ENCODE measurements around the gene CNTFR. TPM values are rescaled to one million over a fixed set of nuclear protein-coding genes. Genes with fewer than 3 reads are reported as not detected.
A peak's percentile ranks its signal among the peaks of the same experiment; 100 is the strongest.

The CNTFR gene
- total RNA-seq, 2 experiments from 2014 or later = not detected

DNA sequence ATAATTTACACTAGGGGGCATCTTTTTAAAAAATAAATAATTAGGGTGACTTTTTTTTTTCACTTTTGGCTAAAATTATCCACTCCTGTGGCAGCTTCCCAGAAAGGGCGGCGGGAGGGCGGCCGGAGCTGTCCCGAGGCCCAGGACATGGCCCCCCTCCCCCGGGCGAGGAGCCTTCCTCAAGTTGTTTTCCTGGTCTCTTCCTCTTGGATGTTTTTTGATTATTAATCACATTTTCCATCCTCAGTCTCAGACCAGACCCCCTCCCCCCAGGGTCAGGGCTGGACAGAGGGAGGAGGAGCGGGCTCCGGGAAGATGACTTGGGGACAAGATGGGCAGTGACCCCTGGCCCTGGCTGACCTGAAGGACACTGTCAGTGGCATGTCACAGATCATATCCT, 4.7 kb upstream of the CNTFR start:
- Mint-ChIP-seq H3K36me3 (ENCODE audit: low read depth) (no peaks in the 10 kb centered on the region), H3K4me1 (ENCODE audit: low read depth) (peaks cover 18% of the 10 kb centered on the region), H3K27ac (no peak overlapping the region), H3K4me3 (no peak overlapping the region), H3K27me3 (peaks cover 33% of the 10 kb centered on the region), H3K9me3 (no peaks in the 10 kb centered on the region)
- POLR2A ChIA-PET = no interaction called here
- intact Hi-C loops (cut with micrococcal nuclease) = loop anchor here (5.0 kb wide), 2 partner anchors 47 to 157 kb away; no protein-coding TSS in a partner anchor
- TF ChIP-seq, protein P1, sequence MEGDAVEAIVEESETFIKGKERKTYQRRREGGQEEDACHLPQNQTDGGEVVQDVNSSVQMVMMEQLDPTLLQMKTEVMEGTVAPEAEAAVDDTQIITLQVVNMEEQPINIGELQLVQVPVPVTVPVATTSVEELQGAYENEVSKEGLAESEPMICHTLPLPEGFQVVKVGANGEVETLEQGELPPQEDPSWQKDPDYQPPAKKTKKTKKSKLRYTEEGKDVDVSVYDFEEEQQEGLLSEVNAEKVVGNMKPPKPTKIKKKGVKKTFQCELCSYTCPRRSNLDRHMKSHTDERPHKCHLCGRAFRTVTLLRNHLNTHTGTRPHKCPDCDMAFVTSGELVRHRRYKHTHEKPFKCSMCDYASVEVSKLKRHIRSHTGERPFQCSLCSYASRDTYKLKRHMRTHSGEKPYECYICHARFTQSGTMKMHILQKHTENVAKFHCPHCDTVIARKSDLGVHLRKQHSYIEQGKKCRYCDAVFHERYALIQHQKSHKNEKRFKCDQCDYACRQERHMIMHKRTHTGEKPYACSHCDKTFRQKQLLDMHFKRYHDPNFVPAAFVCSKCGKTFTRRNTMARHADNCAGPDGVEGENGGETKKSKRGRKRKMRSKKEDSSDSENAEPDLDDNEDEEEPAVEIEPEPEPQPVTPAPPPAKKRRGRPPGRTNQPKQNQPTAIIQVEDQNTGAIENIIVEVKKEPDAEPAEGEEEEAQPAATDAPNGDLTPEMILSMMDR (IDR thresholded peaks at IDR 0.05) = no peak
- ATAC-seq = no peak
- CTCF ChIA-PET = interaction anchor here (1.5 to 2.1 kb wide), 4 partner anchors 31 to 190 kb away, joined by 5 to 10 read pairs (median 8); no protein-coding TSS in a partner anchor
- no peak for DNase-seq

DNA sequence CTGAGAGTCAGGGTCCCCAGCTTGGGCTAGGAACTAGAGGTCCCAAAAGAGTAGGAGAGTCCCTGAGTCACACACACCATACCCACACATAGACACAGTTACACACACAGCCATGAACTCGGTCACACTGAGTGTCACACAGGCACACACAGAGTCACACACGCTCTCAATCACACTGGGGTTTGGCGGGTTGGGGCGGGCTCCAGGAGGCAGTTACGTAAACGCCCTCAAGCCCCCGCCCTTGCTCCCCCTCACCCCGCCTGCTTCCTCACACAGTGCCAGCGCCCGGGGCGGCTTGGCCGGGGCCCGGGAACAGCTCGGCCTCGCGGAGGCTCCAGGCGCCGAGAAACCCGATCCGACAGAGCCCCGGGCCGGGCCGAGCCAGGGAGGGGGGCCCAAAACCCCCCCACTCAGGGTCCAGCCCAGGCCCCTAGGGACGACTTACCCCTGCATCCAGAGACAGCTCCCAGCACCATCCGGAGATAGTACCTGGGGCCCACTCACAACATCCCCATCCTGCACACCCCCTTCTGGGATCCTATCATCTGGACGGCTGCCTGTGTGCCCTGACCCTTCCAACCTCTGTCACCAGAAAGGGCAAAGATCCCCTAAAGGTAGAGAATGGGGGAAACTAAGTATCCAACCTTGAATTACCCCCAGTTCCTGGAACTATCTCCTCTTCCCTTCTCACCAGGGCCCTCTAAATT, 3.5 kb upstream of the CNTFR start:
- ChIA-PET POLR2A (interaction anchor here (0.7 kb wide), 2 partner anchors 11 to 236 kb away, joined by 3 to 4 read pairs; no protein-coding TSS in a partner anchor), CTCF (interaction anchor here (1.1 to 3.2 kb wide), 11 partner anchors 10 to 189 kb away, joined by 3 to 43 read pairs (median 16); partner anchors contain the start of genes DCTN3 and RPP25L)
- Mint-ChIP-seq H3K4me1 (ENCODE audit: low read depth) (peaks cover 23% of the 10 kb centered on the region), H3K9me3 (no peaks in the 10 kb centered on the region), H3K27me3 (peaks cover 43% of the 10 kb centered on the region), H3K27ac (no peak overlapping the region), H3K4me3 (no peak overlapping the region), H3K36me3 (ENCODE audit: low read depth) (no peaks in the 10 kb centered on the region)
- ATAC-seq (no peak), DNase-seq (peak; percentile 30)
- TF ChIP-seq, protein P1 (IDR thresholded peaks at IDR 0.05) = no peak
- intact Hi-C loops (cut with micrococcal nuclease) = loop anchor here (5.0 kb wide), 2 partner anchors 46 to 156 kb away; no protein-coding TSS in a partner anchor

DNA sequence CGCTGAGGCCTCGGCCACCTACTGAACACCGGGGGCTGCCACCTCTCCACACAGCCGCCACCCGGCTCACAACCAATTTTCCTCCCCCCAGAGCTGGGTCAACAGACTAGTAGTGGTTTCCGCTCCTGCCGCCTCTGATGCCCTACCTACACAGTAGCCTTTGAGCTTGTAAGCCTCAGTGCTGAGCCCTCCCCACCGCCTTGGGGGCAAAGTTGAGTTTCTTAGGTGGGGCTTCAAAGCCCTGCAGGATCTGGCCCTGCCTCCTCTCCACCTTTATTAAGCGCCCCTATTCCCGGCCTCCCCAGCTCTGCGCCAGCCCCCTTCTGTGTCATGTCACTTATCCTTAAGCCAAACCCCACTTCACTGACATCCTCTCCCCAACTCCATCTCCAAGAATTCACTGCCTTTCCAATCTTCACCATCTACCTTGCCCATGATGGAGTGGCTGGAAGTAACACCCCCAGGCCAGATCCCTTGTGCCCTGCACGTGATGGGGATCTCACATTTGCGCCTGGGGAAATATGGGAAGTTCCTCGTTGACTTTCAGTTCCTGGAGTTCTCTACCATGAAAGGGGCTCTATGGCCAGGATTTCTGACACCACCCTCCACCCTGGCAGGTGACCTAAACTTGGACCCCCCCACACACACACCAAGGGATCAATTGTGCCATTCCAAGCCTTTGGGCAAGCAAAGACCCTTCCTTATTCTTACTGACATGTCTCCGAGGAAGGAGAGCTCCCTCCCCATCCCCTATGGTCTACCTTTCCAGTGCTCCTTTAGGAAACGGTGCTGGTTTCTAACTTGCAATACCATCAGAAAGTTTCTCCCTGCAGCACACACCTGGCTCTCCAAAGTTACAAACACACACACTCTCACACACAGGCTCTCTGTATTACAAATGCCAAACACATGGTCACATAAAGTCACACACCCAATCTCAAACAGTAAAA, 2.7 kb upstream of the CNTFR start:
- ChIA-PET POLR2A (interaction anchor here (0.7 kb wide), 2 partner anchors 12 to 235 kb away, joined by 3 to 4 read pairs; no protein-coding TSS in a partner anchor), CTCF (interaction anchor here (0.6 to 3.2 kb wide), 39 partner anchors 9 to 188 kb away, joined by 3 to 43 read pairs (median 6); partner anchors contain the start of genes CCL27, DCTN3, ENHO and FAM219A)
- no peaks in the 10 kb centered on the region for H3K9me3 Mint-ChIP-seq
- no peak overlapping the region for H3K27ac Mint-ChIP-seq
- ATAC-seq (no peak), DNase-seq (no peak)
- no peak overlapping the region for H3K4me3 Mint-ChIP-seq
- H3K27me3 Mint-ChIP-seq = peaks cover 51% of the 10 kb centered on the region
- no peaks in the 10 kb centered on the region for H3K36me3 Mint-ChIP-seq (ENCODE audit: low read depth)
- intact Hi-C loops (cut with micrococcal nuclease) = loop anchor here (5.0 kb wide), 2 partner anchors 45 to 155 kb away; no protein-coding TSS in a partner anchor
- peaks cover 23% of the 10 kb centered on the region for H3K4me1 Mint-ChIP-seq (ENCODE audit: low read depth)
- TF ChIP-seq, protein P1 (IDR thresholded peaks at IDR 0.05) = no peak

DNA sequence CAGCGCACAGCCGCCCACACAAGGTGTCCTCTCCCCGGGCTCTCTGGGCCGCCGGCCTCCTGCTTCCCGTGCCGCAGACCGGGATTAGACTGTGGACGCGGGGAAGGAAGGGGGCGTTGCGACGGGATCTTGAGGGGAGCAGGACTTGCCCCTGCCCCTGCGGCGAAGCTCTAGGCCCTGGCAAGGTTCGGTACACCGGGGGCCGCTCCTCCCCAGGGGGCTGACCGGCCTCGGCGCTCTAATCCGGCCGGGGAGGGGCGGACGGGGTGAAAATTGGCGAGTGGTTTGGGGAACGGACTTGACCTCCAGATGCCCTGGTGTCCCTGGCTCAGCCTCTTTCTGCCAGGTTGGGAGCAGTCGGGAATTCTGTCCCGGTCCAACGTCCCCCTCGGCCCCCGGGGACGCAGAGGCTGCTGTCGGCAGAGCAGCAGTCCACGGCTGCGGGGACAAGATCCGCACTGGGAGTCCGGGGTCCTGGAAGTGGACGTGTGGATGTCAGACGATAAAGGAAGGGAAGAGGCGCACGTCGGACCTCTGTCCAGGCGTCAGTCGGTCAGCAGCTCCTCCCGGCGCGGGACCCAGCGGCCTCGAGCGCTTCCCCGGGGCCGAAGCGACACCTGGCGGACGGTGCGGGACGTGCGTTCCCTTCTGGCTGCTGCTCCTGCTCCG, 1.9 kb upstream of the CNTFR start:
- POLR2A ChIA-PET = interaction anchor here (1.0 to 1.1 kb wide), 2 partner anchors 9 to 134 kb away, joined by 3 read pairs; no protein-coding TSS in a partner anchor

More for the DNA sequence above, 1.9 kb upstream of the CNTFR start:
- Mint-ChIP-seq H3K4me3 (peak overlapping the region; percentile 53), H3K9me3 (no peaks in the 10 kb centered on the region), H3K4me1 (ENCODE audit: low read depth) (peaks cover 23% of the 10 kb centered on the region), H3K27me3 (peaks cover 57% of the 10 kb centered on the region), H3K27ac (no peak overlapping the region), H3K36me3 (ENCODE audit: low read depth) (no peaks in the 10 kb centered on the region)
- CTCF ChIA-PET = interaction anchor here (0.7 to 3.2 kb wide), 42 partner anchors 8 to 205 kb away, joined by 3 to 43 read pairs (median 6); partner anchors contain the start of genes CCL27, DCTN3, ENHO and FAM219A
- TF ChIP-seq, protein P1 (IDR thresholded peaks at IDR 0.05) = peak; percentile 97
- ATAC-seq = peak; percentile 85
- peak; percentile 84 for DNase-seq
- intact Hi-C loops (cut with micrococcal nuclease) = loop anchor here (5.0 kb wide), 2 partner anchors 44 to 154 kb away; no protein-coding TSS in a partner anchor
